H7 (cell line): ENCODE results near the gene CTNNA3. TPM values are rescaled to one million over a fixed set of nuclear protein-coding genes. Genes with fewer than 3 reads are reported as not detected.

ENCODE experiments used
- DNase-seq: peaks from one replicate; pipeline ENCODE4 v3.0.0; 2012
- H3K27me3 ChIP-seq: 2 replicates; pipeline ENCODE4 v1.6.0; 2011; ENCODE audit warnings: mild to moderate bottlenecking, low read length; ENCODE audit not compliant: control insufficient read depth, insufficient read depth
- H3K36me3 ChIP-seq: replicated peaks from 2 replicates; pipeline ENCODE4 v1.5.1; 2011; ENCODE audit warnings: low read length; ENCODE audit not compliant: control insufficient read depth, insufficient read depth
- H3K4me3 ChIP-seq: 2 replicates; pipeline ENCODE4 v1.5.1; 2011; ENCODE audit warnings: low read depth, mild to moderate bottlenecking, control low read depth, low read length, moderate library complexity; ENCODE audit not compliant: insufficient read depth
- total RNA-seq: library from RNA; depleted of rRNA; stranded (reverse); fragments of >200 nt; shearing (Covaris generic); gene quantifications from 2 replicates; pipeline ENCODE4 v1.2.3, GENCODE V29; 2014

The CTNNA3 gene
- total RNA-seq, 1 experiment from 2014 or later = 10.6 TPM

DNA sequence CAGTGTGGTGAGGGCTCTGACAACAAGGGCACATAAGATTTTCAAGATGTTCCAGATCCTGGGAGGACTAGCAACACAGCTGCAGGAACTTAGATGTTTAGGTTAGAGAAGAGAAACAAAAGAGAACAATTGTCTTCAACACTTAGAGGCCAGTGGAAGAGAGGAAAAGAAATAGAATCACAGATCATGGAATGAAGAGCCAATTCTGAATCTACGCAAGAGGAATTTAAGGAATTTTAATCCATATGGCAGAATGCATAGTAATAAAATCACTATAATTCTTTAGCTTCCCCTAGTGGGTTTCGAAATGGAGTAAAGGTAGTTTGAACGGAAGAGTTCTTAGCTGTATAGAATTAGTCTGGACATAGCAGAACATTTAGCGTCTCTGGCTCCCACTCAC is 884.8 kb downstream of the CTNNA3 start:
- Histone ChIP-seq H3K27me3 (no peaks in the 10 kb centered on the region), H3K36me3 (no peaks in the 10 kb centered on the region), H3K4me3 (no peak overlapping the region)
- DNase-seq = no peak

DNA sequence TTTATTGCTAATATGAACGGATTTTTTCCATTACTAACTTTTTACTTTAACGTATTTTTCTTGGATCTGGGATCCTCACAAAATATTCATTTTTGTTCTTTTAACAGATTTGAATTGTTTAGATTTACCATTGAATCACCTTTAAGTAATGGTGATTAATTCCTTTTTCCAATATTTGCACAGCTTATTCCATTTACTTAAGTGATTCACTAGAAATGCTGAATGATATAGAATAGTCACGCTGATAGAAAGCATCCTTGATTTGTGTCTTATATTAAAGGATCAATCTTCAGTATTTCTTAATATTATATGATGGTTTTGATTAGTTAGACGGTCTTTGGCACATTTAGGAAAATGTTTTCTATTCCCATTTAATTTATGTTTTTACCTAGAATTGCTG is 886.6 kb downstream of the CTNNA3 start:
- DNase-seq = no peak
- no peaks in the 10 kb centered on the region for H3K36me3 ChIP-seq

DNA sequence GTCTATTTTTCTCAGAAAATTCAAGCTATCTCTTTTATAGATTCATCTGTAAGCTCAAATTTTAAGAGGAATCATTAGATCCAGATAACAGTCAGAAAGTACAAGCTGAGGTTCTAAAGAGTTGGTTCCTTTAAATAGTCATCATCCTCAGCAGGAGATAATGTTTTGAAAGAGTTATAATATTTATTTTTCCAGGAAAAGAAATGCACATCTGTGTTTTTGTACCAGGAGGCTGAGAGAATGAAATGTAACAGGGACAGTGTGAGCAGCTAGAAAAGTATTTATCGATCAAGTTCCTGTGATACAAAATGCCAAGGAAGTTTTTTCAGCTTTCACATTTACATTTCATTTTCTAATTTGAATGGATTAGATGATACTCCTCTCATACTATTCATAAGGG is 890.4 kb downstream of the CTNNA3 start:
- Histone ChIP-seq H3K27me3 (no peaks in the 10 kb centered on the region), H3K36me3 (no peaks in the 10 kb centered on the region), H3K4me3 (no peak overlapping the region)
- no peak for DNase-seq

More for the DNA sequence above, 886.6 kb downstream of the CTNNA3 start:
- no peak overlapping the region for H3K4me3 ChIP-seq
- H3K27me3 ChIP-seq = no peaks in the 10 kb centered on the region

DNA sequence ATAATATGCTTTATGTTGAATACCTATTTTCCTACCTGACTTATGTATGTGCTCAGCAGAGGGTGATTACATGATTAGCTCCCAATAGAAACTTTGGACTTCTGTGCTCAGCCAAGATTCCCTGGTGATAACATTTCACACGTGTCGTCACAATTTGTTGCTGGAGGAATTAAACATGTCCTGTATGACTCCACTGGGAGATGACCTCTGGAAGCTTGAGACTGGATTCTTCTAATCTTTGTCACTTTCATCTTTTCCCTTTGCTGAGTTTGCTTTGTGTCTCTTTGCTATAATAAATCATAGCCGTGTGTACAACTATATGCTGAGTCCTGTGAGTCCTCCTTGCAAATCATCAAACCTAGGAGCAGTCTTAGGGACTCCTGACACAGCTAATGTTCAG is 891.0 kb downstream of the CTNNA3 start:
- Histone ChIP-seq H3K4me3 (no peak overlapping the region), H3K36me3 (no peaks in the 10 kb centered on the region), H3K27me3 (no peaks in the 10 kb centered on the region)
- no peak for DNase-seq

DNA sequence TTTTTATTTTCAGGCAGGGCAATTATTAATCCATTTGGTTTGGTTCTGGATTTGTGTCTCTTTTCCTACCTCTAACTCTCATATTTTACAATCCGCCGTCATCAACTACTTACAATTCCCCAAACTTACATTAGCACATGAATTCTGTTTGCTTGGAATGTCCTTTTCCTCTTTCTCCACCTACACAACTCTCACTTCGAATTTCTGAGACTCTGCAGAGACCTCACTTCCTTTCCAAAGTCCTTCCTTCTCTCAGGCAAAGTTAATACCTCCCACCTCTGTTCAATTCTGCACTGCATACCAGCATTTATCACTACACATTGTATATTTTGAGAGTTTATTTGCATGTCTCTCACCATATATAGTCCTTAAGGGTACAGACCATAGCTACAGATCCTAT is 892.8 kb downstream of the CTNNA3 start:
- no peak overlapping the region for H3K4me3 ChIP-seq
- DNase-seq = no peak
- no peaks in the 10 kb centered on the region for H3K27me3 ChIP-seq
- H3K36me3 ChIP-seq = no peaks in the 10 kb centered on the region

DNA sequence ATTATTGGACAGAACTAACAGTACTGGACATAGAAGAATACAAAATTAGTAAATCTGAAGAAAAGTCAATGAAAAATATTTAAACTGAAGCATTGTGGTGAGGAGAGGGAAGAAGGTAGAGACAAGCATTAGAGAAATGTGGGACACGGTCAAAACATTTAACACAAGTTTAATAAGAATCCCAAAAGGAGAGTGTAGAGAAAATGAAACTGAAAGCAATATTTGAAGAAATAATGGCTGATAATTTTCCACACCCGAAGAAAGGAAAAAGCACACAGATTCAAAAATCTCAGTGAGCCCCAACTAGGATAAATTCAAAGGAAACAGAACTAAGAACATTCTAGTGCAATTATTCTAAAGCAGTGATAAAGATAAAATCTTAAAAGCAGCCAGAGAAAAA is 896.5 kb downstream of the CTNNA3 start:
- no peak for DNase-seq
- no peaks in the 10 kb centered on the region for H3K27me3 ChIP-seq
- no peaks in the 10 kb centered on the region for H3K36me3 ChIP-seq
- H3K4me3 ChIP-seq = no peak overlapping the region

DNA sequence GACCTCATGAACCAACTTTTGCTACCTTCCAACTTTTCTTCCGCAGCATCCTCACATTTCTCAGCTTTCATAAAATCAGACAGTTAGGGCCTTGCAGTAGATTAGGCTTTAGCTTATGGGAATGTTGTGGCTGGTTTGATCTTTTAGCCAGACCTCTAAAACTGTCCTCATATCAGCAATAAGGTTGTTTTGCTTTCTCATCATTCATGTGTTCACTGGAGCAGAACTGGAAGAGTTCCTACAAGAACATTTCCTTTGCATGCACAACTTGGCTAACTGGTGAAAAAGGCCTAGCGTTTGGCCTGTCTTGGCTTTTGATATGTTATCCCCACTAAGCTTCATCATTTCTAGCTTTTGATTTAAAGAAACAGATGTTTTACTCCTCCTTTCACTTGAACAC is 900.1 kb downstream of the CTNNA3 start:
- DNase-seq = no peak
- H3K27me3 ChIP-seq = no peaks in the 10 kb centered on the region
- no peak overlapping the region for H3K4me3 ChIP-seq
- H3K36me3 ChIP-seq = no peaks in the 10 kb centered on the region

DNA sequence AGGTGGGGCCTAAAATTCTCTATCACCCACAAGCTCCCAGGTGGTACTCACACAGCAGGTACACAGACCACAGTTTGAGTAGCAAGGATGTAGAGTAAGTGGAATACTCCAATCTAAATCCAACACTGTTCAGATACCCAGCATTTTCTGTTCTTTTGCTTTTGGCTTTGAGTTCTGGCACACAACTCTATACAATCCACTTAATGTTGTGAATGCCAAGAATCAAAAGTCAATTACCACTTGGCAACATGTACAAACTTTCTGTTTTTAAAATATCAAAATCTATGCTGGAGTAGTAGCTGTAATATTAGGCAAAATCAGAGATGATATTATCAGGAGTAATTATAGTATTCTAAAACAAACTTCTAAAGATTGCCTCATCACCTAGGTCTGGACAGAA is 903.6 kb downstream of the CTNNA3 start:
- no peaks in the 10 kb centered on the region for H3K36me3 ChIP-seq
- no peak overlapping the region for H3K4me3 ChIP-seq
- no peaks in the 10 kb centered on the region for H3K27me3 ChIP-seq
- DNase-seq = no peak

DNA sequence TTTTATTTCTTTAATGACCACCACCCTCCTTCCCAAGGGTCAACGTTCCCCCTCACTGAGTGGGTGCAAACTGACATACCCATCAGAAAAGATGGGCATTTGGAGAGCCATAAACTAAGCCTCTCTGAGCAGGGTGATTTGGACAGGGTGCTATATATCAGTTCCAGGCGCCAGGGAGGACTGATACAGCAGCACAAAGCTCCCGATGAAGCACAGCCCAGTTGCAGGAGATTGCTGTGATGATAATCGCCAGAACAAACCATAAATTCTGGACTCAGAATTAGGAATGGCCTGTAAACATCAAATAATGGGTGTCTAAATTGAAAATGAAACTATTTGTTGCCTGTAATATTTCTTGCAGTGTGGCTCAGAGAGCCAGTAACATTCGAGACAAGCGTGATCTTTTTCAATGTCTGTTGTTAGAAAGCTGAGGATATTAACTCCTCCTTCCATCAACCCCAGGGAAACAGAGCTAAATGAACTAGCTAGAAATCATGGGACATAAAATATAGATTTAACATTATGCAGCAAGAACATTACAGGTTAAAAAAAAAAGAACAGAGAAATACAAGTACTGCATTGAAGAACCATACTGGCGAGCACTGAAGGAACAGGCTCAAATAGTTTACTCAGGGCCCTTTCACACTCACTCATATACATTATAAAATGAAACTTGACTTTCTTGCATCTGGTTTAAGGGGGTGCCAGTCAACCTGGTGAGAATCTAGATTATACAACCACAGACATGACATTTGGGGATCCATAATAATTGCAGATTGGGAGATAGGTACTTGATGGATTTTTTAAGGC is 907.6 kb downstream of the CTNNA3 start:
- Histone ChIP-seq H3K36me3 (no peaks in the 10 kb centered on the region), H3K27me3 (no peaks in the 10 kb centered on the region), H3K4me3 (no peak overlapping the region)
- no peak for DNase-seq

DNA sequence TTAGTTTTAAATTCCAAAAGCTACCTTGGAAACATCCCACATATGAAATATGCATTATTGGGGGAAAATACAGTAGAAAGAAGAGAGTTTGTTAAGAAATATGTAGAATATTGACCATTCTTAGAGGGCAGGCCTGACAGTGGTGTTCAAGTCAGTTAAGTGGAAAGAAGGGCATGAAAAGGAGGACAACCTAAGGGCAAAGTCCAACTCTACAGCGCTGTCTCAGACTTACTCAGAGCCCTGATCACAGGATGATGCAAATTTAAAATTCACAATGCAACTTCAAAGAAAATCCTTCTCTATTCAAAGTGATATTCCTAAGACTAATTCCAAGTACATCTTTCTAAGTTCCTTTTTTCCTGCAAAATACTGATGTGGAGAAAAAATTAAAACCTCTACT is 909.3 kb downstream of the CTNNA3 start:
- H3K27me3 ChIP-seq = no peaks in the 10 kb centered on the region
- no peaks in the 10 kb centered on the region for H3K36me3 ChIP-seq
- no peak overlapping the region for H3K4me3 ChIP-seq
- DNase-seq = no peak

DNA sequence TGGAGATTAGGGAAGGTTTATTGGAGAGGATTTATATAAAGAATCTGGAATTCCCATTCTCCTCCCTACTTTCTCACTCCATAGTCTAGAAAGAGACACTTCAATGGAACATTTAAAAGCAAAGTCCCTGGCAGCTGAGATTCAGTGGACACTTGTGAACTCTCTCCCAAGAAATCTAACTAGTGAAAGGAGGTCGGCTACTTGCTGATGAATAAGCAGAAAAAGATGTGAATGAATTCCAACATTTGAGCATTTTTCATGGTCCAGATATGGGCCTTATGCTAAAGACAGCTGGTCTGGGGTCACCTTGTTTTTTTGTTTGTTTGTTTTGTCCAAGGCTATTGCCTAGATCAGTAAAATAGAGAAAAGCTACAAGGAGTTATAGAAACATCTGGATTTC is 911.2 kb downstream of the CTNNA3 start:
- no peak for DNase-seq
- H3K36me3 ChIP-seq = no peaks in the 10 kb centered on the region
- H3K27me3 ChIP-seq = no peaks in the 10 kb centered on the region
- H3K4me3 ChIP-seq = no peak overlapping the region

DNA sequence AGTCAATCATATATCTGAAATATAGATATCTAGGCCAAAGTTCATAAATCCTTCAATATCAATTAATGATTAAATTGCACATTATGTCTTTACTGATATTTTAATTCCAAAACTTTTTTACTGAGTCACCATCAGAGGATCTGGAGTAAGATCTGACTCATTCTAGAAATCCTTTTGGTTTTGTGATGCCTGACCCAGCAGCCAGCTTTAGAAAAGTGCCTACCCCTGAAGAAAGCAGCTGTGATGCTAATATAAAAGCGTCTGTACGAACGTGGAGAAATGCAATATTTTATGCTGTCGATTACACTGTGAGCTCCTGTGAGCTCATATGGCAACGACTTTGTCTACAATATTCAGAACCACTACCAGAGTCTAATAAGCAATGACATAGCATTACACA is 912.7 kb downstream of the CTNNA3 start:
- no peaks in the 10 kb centered on the region for H3K36me3 ChIP-seq
- DNase-seq = no peak
- H3K27me3 ChIP-seq = no peaks in the 10 kb centered on the region
- no peak overlapping the region for H3K4me3 ChIP-seq

DNA sequence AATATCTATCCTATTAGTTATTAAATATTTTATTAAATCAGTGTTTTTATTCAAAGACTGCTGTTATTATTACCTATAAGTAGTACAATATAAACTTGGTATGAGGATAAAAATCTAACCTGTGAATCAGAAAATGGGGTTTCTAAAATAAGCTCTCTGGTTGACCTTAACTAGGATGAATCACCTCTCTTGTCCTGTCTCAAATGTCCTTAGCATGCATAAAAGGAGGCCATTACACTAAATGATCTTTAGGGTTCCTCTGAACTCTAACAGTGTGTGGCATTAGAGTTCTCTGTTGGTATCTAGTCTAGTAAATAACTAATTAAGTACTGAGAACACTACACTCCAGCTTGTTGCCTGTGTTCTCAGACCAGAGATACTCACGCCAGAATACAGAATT is 913.2 kb downstream of the CTNNA3 start:
- Histone ChIP-seq H3K36me3 (no peaks in the 10 kb centered on the region), H3K4me3 (no peak overlapping the region), H3K27me3 (no peaks in the 10 kb centered on the region)
- no peak for DNase-seq

DNA sequence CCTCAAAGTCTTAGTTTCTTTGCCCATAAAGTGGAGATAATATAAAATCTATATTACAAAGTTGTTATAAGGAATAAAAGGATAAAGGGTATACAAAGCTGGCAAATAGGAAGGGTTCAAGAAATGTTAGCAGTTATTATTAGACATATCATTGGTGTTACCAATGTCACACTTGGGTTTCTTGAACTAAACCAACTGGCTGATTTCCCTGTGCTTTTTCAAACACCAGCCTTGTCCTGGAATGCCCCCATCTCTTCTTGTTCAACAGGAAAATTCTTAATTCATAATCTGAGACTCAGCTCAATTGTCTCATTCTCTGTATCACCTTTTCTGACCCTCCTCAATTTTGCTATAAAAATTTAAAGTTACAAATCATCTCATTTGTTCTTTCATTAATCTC is 913.9 kb downstream of the CTNNA3 start:
- no peaks in the 10 kb centered on the region for H3K36me3 ChIP-seq
- no peak for DNase-seq
- no peak overlapping the region for H3K4me3 ChIP-seq
- H3K27me3 ChIP-seq = no peaks in the 10 kb centered on the region

DNA sequence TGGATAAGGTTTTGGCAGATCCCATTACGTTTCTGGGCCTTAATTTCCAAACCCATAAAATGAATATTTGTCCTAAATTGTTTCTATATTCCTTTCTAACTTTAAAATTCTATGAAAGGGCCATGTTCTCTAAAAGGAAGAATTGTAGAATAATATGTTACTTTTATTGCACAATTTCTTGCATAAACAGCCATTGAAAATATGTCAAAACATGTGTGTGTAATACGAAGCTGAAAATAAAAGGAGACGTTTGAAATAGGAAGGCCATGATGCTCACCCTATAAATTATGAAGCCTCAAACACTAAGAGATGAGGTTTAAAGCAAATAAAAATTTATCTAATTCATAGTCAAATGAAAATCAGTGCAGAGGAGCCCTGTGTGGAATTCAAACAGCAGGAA is 915.2 kb downstream of the CTNNA3 start:
- Histone ChIP-seq H3K4me3 (no peak overlapping the region), H3K36me3 (no peaks in the 10 kb centered on the region), H3K27me3 (no peaks in the 10 kb centered on the region)
- no peak for DNase-seq

DNA sequence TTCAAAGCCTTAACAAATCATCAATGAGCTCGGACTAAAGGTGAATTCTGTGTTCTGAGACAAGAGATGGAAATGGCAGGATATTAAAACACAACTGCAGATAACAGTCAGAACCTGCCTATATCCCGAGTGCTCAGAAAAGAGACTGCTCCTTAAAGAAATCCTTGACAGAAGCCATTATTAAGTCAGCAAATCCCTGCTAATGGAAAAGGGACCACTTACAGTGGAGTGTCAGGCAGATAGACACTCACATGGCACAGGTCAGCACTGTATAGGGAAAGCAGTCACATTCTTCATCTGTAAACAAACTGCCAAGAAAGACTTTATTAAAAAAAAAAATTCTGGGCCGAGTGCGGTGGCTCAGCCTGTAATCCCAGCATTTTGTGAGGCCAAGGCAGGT is 917.6 kb downstream of the CTNNA3 start:
- H3K27me3 ChIP-seq = no peaks in the 10 kb centered on the region
- no peak overlapping the region for H3K4me3 ChIP-seq
- H3K36me3 ChIP-seq = no peaks in the 10 kb centered on the region
- no peak for DNase-seq
